K562 (cell line): ENCODE measurements around the gene C6orf62. TPM values are rescaled to one million over a fixed set of nuclear protein-coding genes. Genes with fewer than 3 reads are reported as not detected.

ENCODE experiments used
- ATF7 ChIP-seq: fragments of 450-650 bp; IDR thresholded peaks from 2 replicates; pipeline ENCODE4 v1.7.1; 2014; ENCODE audit warnings: mild to moderate bottlenecking, moderate library complexity
- CAMTA2 ChIP-seq: fragments of 250-450 bp; sonication (Bioruptor Pico); conservative IDR thresholded peaks from 2 replicates; pipeline ENCODE4 v1.5.1; 2022
- CBX1 ChIP-seq: sonication (generic); IDR thresholded peaks from 2 replicates; pipeline ENCODE4 v1.6.1; 2016; ENCODE audit warnings: antibody characterized with exemption, low read depth, mild to moderate bottlenecking
- CBX8 ChIP-seq: fragments of 200-600 bp; sonication (generic); IDR thresholded peaks from 2 replicates; pipeline ENCODE4 v1.6.1; 2012; ENCODE audit warnings: borderline replicate concordance, mixed run types, low read depth, mild to moderate bottlenecking, moderate library complexity, mixed read lengths, low read length, control low read depth, inconsistent platforms; ENCODE audit not compliant: poor library complexity, severe bottlenecking; ENCODE audit errors: extremely low read depth
- E2F3 ChIP-seq: fragments of 250-450 bp; sonication (Bioruptor Pico); IDR thresholded peaks from 2 replicates; pipeline ENCODE4 v1.4.0; 2020; ENCODE audit warnings: mild to moderate bottlenecking
- FOXK1 ChIP-seq: sonication (generic); formaldehyde crosslinking; IDR thresholded peaks from 2 replicates; pipeline ENCODE4 v1.8.0; 2022; ENCODE audit warnings: missing genetic modification reagents, mild to moderate bottlenecking, borderline replicate concordance
- FOXK2 ChIP-seq, 2 experiments: fragments of 450-650 bp; IDR thresholded peaks in 1 of 2; conservative IDR thresholded peaks in 1 of 2; 2 replicates each; pipeline ENCODE4 v1.6.1; 2016; ENCODE audit warnings: low read depth in 2 of 2, mild to moderate bottlenecking in 1 of 2
- FOXM1 ChIP-seq, 2 experiments: fragments of 450-650 bp in 1 of 2; sonication (generic) in 1 of 2; formaldehyde crosslinking in 1 of 2; IDR thresholded peaks; 2 replicates each; pipeline versions ENCODE4 v1.6.1 to v1.9.0; 2017 to 2022; ENCODE audit warnings: low read depth in 2 of 2, mild to moderate bottlenecking in 2 of 2, missing genetic modification reagents in 1 of 2, moderate library complexity in 1 of 2
- HMGN3 ChIP-seq: IDR thresholded peaks from 2 replicates; pipeline ENCODE4 v1.6.1; 2011; ENCODE audit warnings: borderline replicate concordance, low read depth, mild to moderate bottlenecking, mixed read lengths, low read length; ENCODE audit not compliant: insufficient read length; ENCODE audit errors: extremely low read depth
- NR4A1 ChIP-seq, 2 experiments: fragments of 250-450 bp in 1 of 2; fragments of 450-650 bp in 1 of 2; sonication (Bioruptor Pico) in 1 of 2; IDR thresholded peaks; 2 replicates each; pipeline versions ENCODE4 v1.4.0 to v1.6.1; 2016 to 2020; ENCODE audit warnings: mild to moderate bottlenecking in 2 of 2, missing compliant biosample characterization in 1 of 2, missing genetic modification characterization in 1 of 2, moderate library complexity in 1 of 2
- PTTG1 ChIP-seq: fragments of 450-650 bp; IDR thresholded peaks from 2 replicates; pipeline ENCODE4 v1.6.1; 2016; ENCODE audit warnings: low read depth, mild to moderate bottlenecking, missing genetic modification characterization, missing compliant biosample characterization
- RB1 ChIP-seq: fragments of 450-650 bp; IDR thresholded peaks from 2 replicates; pipeline ENCODE4 v1.6.1; 2017; ENCODE audit warnings: low read depth, mild to moderate bottlenecking
- RCOR1 ChIP-seq, 2 experiments: IDR thresholded peaks; 2 replicates each; pipeline ENCODE4 v1.6.1; 2012; ENCODE audit warnings: low read depth in 2 of 2, low read length in 2 of 2, borderline replicate concordance in 1 of 2, improper control_type of control experiment in 1 of 2
- SP2 ChIP-seq: IDR thresholded peaks from 2 replicates; pipeline ENCODE4 v1.6.1; 2011; ENCODE audit warnings: mild to moderate bottlenecking, low read depth, low read length, moderate library complexity; ENCODE audit not compliant: poor library complexity, severe bottlenecking; ENCODE audit errors: extremely low read depth
- SRF ChIP-seq, 2 experiments: fragments of 250-450, 450-650 bp in 1 of 2; sonication (Bioruptor Pico) in 1 of 2; sonication (generic) in 1 of 2; formaldehyde crosslinking; IDR thresholded peaks; 2 replicates each; pipeline versions ENCODE4 v1.5.0 to v1.5.1; 2020 to 2022; ENCODE audit warnings: mild to moderate bottlenecking in 1 of 2, missing genetic modification reagents in 1 of 2
- SRSF1 ChIP-seq: fragments of 200-400 bp; formaldehyde crosslinking; IDR thresholded peaks from 2 replicates; pipeline ENCODE4 v1.6.1; 2017; ENCODE audit warnings: mild to moderate bottlenecking, low read depth, low read length, moderate library complexity
- ZNF124 ChIP-seq: sonication (generic); formaldehyde crosslinking; IDR thresholded peaks from 2 replicates; pipeline ENCODE4 v1.8.1; 2022; ENCODE audit warnings: missing genetic modification reagents
- ZNF263 ChIP-seq: sonication (generic); formaldehyde crosslinking; IDR thresholded peaks from 2 replicates; pipeline ENCODE4 v1.8.0; 2022; ENCODE audit warnings: mild to moderate bottlenecking, missing genetic modification reagents, borderline replicate concordance
- ZNF354B ChIP-seq: fragments of 250-450 bp; sonication (Bioruptor Pico); IDR thresholded peaks from 2 replicates; pipeline ENCODE4 v1.4.0; 2020
- ZNF395 ChIP-seq: fragments of 200-800 bp; sonication (Bioruptor generic); IDR thresholded peaks from 2 replicates; pipeline ENCODE4 v1.6.1; 2017; ENCODE audit warnings: missing genetic modification characterization, missing compliant biosample characterization
- ZNF431 ChIP-seq: sonication (generic); formaldehyde crosslinking; IDR thresholded peaks from 2 replicates; pipeline ENCODE4 v1.8.0; 2022; ENCODE audit warnings: mild to moderate bottlenecking, missing genetic modification reagents
- ZNF511 ChIP-seq: sonication (generic); formaldehyde crosslinking; IDR thresholded peaks from 2 replicates; pipeline ENCODE4 v1.8.0; 2022; ENCODE audit warnings: mild to moderate bottlenecking, missing genetic modification reagents
- polyA plus RNA-seq, 8 experiments: library from polyadenylated mRNA; depleted of rRNA in 4 of 8; stranded (reverse) in 5 of 8; unstranded in 3 of 8; fragments of >200 nt; fragmentation: Nextera tagmentation in 2 of 8; fragmentation: Illumina TruSeq in 1 of 8; extraction: Ambion mirVana in 2 of 8; extraction: Trizol in 1 of 8; gene quantifications; 2 replicates each; pipeline versions ENCODE4 v1.2.1 to v1.2.3, GENCODE V29; 2011 to 2014; ENCODE audit warnings: inconsistent platforms in 1 of 8, missing spikeins in 1 of 8
- total RNA-seq, 7 experiments: library from RNA; depleted of rRNA in 6 of 7; stranded (reverse); fragments of >200 nt in 6 of 7; fragmentation: Illumina TruSeq in 2 of 7; extraction: Trizol in 2 of 7; gene quantifications; 2 replicates each; pipeline versions ENCODE4 v1.2.1 to v1.2.3, GENCODE V29; 2011 to 2021; ENCODE audit warnings: low replicate concordance in 1 of 7
- TF ChIP-seq, protein P1 (sequence below): sonication (generic); formaldehyde crosslinking; IDR thresholded peaks from 2 replicates; pipeline ENCODE4 v1.9.0; 2022; ENCODE audit warnings: mild to moderate bottlenecking, missing genetic modification reagents

The C6orf62 gene
- total and polyA plus RNA-seq, 9 of the 15 experiments (the other 6 are each of a cell fraction or from before 2014, with no cell fraction given), result 48.5 to 579 (median 111) TPM

- TF ChIP-seq, protein P1, sequence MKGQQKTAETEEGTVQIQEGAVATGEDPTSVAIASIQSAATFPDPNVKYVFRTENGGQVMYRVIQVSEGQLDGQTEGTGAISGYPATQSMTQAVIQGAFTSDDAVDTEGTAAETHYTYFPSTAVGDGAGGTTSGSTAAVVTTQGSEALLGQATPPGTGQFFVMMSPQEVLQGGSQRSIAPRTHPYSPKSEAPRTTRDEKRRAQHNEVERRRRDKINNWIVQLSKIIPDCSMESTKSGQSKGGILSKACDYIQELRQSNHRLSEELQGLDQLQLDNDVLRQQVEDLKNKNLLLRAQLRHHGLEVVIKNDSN (CRISPR knock-in tag), result peak; percentile 91
- TF ChIP-seq HMGN3 (no peak), PTTG1 (tag) (peak; percentile 44; the same call in 1 of the 2 replicates), SRF (CRISPR knock-in tag; IDR thresholded peaks at IDR 0.05) (no peak), ZNF354B (CRISPR knock-in tag) (no peak), ZNF431 (CRISPR knock-in tag) (peak; percentile 95), NR4A1 (CRISPR knock-in tag; IDR thresholded peaks at IDR 0.05) (peak; percentile 81), NR4A1 (tag; IDR thresholded peaks at IDR 0.05) (peak; percentile 92; the same call in 1 of the 2 replicates), FOXM1 (IDR thresholded peaks at IDR 0.05; ENCODE audit: low read depth) (peak; percentile 9; the same call in 1 of the 2 replicates), FOXM1 (CRISPR knock-in tag; IDR thresholded peaks at IDR 0.05; ENCODE audit: low read depth) (peak; percentile 87; the same call in 1 of the 2 replicates), ZNF511 (CRISPR knock-in tag) (peak; percentile 100), SRSF1 (no peak), E2F3 (peak; percentile 83), CAMTA2 (CRISPR knock-in tag) (no peak), RB1 (peak; percentile 30), CBX1 (peak; percentile 94), FOXK1 (CRISPR knock-in tag) (peak; percentile 99), SP2 (no peak), ZNF124 (no peak), RCOR1 (IDR thresholded peaks at IDR 0.05; ENCODE audit: borderline replicate concordance in 1 of 2, low read depth in 2 of 2, low read length in 2 of 2) (peak in 1 of 2 experiments; percentile 51; a peak in 2 of 4 replicates), CBX8 (no peak), ZNF395 (CRISPR knock-in tag) (peak; percentile 96), ATF7 (no peak), ZNF263 (peak; percentile 75), FOXK2 (conservative IDR thresholded peaks at IDR 0.05 in 1 of 2, IDR thresholded peaks at IDR 0.05 in 1 of 2; ENCODE audit: low read depth in 2 of 2) (peak in 1 of 2 experiments; percentile 30; a peak in 1 of 4 replicates)
These were observed 2.7 kb upstream of the C6orf62 start (continued) for GRCh38 chr6:24721461-24722215.
